Activated B cell treated with CpG ODN at 0.5 μM for 24 hours (primary cell): ENCODE measurements around the gene SLC12A7. TPM values are rescaled to one million over a fixed set of nuclear protein-coding genes. Genes with fewer than 3 reads are reported as not detected.

Experiments used
- ATAC-seq: fragments of 200-7000 bp; cut with Tn5 transposase; one replicate; pipeline ENCODE4 v1.10.0; 2021; ENCODE audit warnings: low read depth, mild to moderate bottlenecking, moderate library complexity
- CTCF ChIA-PET: fragments of 350-600 bp; sonication (Branson Sonifier 250); formaldehyde crosslinking; loops from one replicate; lab custom pipeline; 2021; ENCODE audit warnings: antibody characterized with exemption; lab: Charles Lee
- POLR2A ChIA-PET: fragments of 350-600 bp; sonication (Branson Sonifier 250); formaldehyde crosslinking; loops from one replicate; lab custom pipeline; 2021; ENCODE audit warnings: antibody characterized with exemption; lab: Charles Lee
- DNase-seq: peaks from one replicate; pipeline ENCODE4 v3.0.0; 2022
- H3K27ac Mint-ChIP-seq: one replicate; pipeline ENCODE4 v1.8.0; 2020; ENCODE audit warnings: mixed read lengths
- H3K27me3 Mint-ChIP-seq: one replicate; pipeline ENCODE4 v1.8.0; 2021; ENCODE audit warnings: mixed read lengths
- H3K36me3 Mint-ChIP-seq: one replicate; pipeline ENCODE4 v1.8.0; 2021; ENCODE audit warnings: low read depth, mixed read lengths
- H3K4me1 Mint-ChIP-seq: one replicate; pipeline ENCODE4 v1.8.0; 2021; ENCODE audit warnings: mixed read lengths
- H3K4me3 Mint-ChIP-seq: one replicate; pipeline ENCODE4 v1.8.0; 2020; ENCODE audit warnings: mild to moderate bottlenecking, mixed read lengths
- H3K9me3 Mint-ChIP-seq: one replicate; pipeline ENCODE4 v1.8.0; 2020; ENCODE audit warnings: mixed read lengths
- intact Hi-C: fragments of 100-400 bp; cut with micrococcal nuclease; formaldehyde crosslinking; loops from one replicate; pipeline ENCODE4 v1.15.1; 2024
- total RNA-seq: library from RNA; stranded (reverse); gene quantifications from 2 replicates; pipeline ENCODE4 v1.2.3, GENCODE V29; 2022
- TF ChIP-seq, protein P1 (sequence below): fragments of 200-600 bp; IDR thresholded peaks from one replicate; pipeline ENCODE4 v1.8.0; 2022; ENCODE audit warnings: antibody characterized with exemption, mild to moderate bottlenecking

Gene SLC12A7
- total RNA-seq, 1 donor from 2014 or later, result 23.3 TPM

DNA sequence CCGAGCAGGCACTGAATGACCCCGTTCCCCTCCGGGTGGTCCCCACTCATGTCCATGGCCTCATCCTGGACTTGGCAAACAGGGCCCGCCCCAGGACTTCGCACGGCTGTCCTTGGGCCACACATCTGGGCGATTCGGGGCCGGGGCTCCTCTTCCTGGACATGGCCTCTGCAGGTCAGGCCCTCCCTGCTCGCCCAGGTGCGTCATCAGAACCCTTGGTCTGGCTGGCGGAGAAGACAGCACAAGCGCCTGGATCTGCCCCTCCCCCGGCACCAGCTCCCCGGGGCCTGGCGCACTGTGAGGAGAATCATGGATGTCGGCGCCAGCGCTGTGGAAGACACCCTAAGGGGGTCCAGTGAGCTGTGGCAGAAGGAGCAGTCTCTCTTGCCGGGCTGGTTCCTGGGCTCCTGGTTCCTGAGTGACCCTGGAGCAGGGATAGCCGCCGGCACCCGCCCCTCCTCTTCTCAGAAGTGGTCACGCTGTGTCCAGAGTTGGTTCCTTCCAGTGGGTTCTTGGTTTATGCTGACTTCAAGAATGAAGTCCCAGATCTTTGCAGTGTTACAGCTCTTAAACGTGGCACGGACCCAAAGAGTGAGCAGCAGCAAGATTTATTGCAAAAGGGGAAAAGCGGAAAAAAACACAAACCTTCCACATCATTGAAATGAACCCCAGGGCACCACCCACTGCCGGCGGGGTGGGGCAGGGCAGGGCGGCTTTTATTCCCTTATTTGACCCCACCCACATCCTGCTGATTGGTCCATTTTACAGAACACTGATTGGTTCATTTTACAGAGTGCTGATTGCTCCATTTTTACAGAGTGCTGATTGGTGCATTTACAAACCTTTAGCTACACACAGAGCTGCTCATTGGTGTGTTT is 25.9 kb upstream of the SLC12A7 start:
- POLR2A ChIA-PET, result no interaction called here
- ATAC-seq, result no peak
- H3K4me1 Mint-ChIP-seq, result peaks cover 51% of the 10 kb centered on the region

DNA sequence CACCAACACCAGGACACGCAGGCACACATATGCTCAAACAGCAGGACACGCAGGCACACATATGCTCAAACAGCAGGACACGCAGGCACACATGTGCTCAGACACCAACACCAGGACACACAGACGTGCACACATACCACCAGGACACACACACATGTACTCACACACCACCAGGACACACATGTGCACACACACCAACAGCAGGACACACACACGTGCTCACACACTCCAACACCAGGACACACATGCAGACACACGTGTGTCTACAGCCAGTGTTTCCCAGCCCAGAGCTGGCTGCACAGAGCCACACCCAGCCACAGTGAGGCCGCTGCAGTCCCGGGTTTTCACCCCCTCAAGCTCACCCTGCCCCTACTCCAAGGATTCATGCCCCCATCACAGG is 25.0 kb upstream of the SLC12A7 start:
- H3K27ac Mint-ChIP-seq, result no peak overlapping the region
- CTCF ChIA-PET, result interaction anchor here (2.6 kb wide), 1 partner anchor 32 kb away, joined by 17 read pairs; no protein-coding TSS in a partner anchor
- no peak for DNase-seq

More for the DNA sequence above, 25.9 kb upstream of the SLC12A7 start:
- TF ChIP-seq, protein P1, sequence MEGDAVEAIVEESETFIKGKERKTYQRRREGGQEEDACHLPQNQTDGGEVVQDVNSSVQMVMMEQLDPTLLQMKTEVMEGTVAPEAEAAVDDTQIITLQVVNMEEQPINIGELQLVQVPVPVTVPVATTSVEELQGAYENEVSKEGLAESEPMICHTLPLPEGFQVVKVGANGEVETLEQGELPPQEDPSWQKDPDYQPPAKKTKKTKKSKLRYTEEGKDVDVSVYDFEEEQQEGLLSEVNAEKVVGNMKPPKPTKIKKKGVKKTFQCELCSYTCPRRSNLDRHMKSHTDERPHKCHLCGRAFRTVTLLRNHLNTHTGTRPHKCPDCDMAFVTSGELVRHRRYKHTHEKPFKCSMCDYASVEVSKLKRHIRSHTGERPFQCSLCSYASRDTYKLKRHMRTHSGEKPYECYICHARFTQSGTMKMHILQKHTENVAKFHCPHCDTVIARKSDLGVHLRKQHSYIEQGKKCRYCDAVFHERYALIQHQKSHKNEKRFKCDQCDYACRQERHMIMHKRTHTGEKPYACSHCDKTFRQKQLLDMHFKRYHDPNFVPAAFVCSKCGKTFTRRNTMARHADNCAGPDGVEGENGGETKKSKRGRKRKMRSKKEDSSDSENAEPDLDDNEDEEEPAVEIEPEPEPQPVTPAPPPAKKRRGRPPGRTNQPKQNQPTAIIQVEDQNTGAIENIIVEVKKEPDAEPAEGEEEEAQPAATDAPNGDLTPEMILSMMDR, result no peak
- no peaks in the 10 kb centered on the region for H3K36me3 Mint-ChIP-seq
- CTCF ChIA-PET, result interaction anchor here (1.0 to 2.6 kb wide), 4 partner anchors 12 to 214 kb away, joined by 3 to 17 read pairs (median 4); no protein-coding TSS in a partner anchor
- H3K27ac Mint-ChIP-seq, result no peak overlapping the region
- H3K4me3 Mint-ChIP-seq, result no peak overlapping the region
- no peaks in the 10 kb centered on the region for H3K9me3 Mint-ChIP-seq
- DNase-seq, result no peak
- intact Hi-C loops, result loop anchor here (2.0 kb wide), 1 partner anchor 15 kb away; no protein-coding TSS in a partner anchor
- H3K27me3 Mint-ChIP-seq, result peaks cover 7% of the 10 kb centered on the region

DNA sequence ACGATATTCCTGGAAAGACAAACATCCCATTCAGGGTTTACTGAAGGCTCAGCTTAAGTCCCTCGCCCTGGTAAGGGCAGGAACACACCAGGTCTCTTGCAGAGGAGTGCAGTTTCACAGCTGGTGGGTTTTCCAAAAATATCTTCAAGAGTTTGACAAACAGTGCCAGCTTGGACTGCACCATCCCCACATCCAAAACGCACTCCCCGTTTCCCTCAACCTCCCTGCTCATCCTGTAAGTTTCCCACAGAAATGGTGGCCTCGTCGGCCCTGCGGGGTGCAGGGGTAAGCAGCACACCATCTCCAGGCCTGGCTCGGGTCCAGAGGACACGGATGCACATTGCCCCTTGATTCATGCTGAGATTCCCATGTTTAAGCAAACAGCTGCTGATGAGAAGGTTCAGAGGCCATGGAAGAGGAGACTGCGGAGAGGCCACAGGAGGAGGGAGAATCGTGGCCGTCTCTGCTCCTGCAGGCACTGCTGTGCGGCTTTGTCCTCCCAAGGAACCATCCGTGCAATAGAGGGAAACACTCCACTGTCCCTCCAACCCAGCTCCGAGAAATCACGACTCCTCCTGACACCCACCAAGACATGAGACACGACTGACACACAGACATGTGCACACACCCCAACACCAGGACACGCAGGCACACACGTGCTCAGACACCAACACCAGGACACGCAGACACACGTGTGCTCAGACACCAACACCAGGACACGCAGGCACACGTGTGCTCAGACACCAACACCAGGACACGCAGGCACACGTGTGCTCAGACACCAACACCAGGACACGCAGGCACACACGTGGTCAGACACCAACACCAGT is 24.0 kb upstream of the SLC12A7 start:
- intact Hi-C loops, result loop anchor here (2.0 kb wide), 1 partner anchor 31 kb away; no protein-coding TSS in a partner anchor
- ATAC-seq (no peak), DNase-seq (no peak)
- CTCF ChIA-PET, result no interaction called here
- Mint-ChIP-seq H3K4me1 (peaks cover 56% of the 10 kb centered on the region), H3K9me3 (no peaks in the 10 kb centered on the region), H3K27ac (no peak overlapping the region), H3K36me3 (no peaks in the 10 kb centered on the region), H3K27me3 (peaks cover 7% of the 10 kb centered on the region), H3K4me3 (no peak overlapping the region)
- POLR2A ChIA-PET, result no interaction called here
- TF ChIP-seq, protein P1, result no peak

More for the DNA sequence above, 25.0 kb upstream of the SLC12A7 start:
- no peaks in the 10 kb centered on the region for H3K36me3 Mint-ChIP-seq
- H3K27me3 Mint-ChIP-seq, result peaks cover 7% of the 10 kb centered on the region
- no peak overlapping the region for H3K4me3 Mint-ChIP-seq
- H3K4me1 Mint-ChIP-seq, result peaks cover 54% of the 10 kb centered on the region
- no peak for ATAC-seq
- TF ChIP-seq, protein P1, result no peak
- intact Hi-C loops, result no loop called here
- POLR2A ChIA-PET, result no interaction called here
- no peaks in the 10 kb centered on the region for H3K9me3 Mint-ChIP-seq

DNA sequence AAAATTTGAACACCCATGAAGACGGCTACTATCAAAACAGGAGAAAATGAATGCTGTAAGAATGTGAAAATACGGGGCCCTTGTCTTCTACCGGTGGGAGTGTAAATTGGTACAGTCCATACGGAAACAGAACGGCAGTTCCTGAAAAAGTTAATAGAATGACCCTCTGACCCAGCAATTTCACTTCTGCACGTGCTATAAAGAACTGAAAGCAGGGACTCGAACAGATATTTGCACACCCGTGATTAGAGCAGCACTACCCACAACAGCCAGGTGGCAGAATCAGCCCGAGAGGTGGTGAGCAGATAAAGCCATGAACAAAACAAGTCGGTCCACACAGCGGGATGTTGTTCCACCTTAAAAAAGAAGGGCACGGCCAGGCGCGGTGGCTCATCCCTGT is 22.6 kb upstream of the SLC12A7 start:
- peak overlapping the region; percentile 59 for H3K27ac Mint-ChIP-seq
- H3K27me3 Mint-ChIP-seq, result peaks cover 5% of the 10 kb centered on the region
- CTCF ChIA-PET, result interaction anchor here (1.3 to 2.1 kb wide), 2 partner anchors 33 to 511 kb away, joined by 5 to 6 read pairs; no protein-coding TSS in a partner anchor
- H3K36me3 Mint-ChIP-seq, result no peaks in the 10 kb centered on the region
- intact Hi-C loops, result loop anchor here (1.0 to 2.0 kb wide), 2 partner anchors 30 to 33 kb away; no protein-coding TSS in a partner anchor
- H3K4me3 Mint-ChIP-seq, result peak overlapping the region; percentile 52
- peaks cover 52% of the 10 kb centered on the region for H3K4me1 Mint-ChIP-seq
- H3K9me3 Mint-ChIP-seq, result no peaks in the 10 kb centered on the region
- TF ChIP-seq, protein P1, result no peak
- POLR2A ChIA-PET, result interaction anchor here (0.9 kb wide), 1 partner anchor 29 kb away, joined by 5 read pairs; no protein-coding TSS in a partner anchor
- ATAC-seq (peak; percentile 81), DNase-seq (no peak)
